ENCODE measurements around the gene NR4A3. TPM values are rescaled to one million over a fixed set of nuclear protein-coding genes. Genes with fewer than 3 reads are reported as not detected.
"Not testable (repeated sequence)": the region's sequence is repeated elsewhere in the genome, so short reads cannot be mapped to it uniquely, and the experiment has no call there.

The NR4A3 gene
- total RNA-seq, 2 experiments from 2014 or later: 3.6 to 20.4 TPM

DNA sequence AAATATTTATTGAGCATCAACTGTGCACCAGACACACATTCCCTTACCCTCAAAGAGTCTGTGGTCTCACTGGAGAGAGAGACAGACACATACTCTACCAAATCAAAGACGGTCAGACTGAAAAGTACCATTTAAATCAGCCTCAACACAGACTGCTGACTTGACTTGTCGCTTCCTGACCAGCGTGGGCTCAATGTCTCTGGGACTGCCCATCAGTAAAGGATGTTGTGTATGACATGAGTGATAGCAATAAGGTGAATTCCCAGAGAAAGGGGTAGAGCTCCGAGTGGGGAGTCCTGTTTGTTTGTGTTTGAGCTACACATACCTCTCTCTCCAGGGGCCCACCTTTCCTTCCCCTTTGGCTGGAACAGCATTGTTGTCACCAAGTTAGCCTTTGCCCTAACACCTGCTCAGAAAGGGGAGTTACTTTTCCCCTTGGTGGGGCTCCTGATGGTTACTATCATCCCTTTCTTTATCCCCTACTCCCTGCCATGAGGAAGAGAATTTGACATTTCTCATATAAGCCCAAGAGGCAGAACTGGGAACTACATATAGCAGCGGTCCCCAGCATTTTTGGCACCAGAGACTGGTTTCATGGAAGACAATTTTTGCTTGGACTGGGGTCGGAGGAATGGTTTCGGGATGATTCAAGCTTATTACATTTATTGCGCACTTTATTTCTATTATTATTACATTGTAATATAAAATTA, 33.9 kb downstream of the NR4A3 start:
- CTCF ChIA-PET: interaction anchor here (1.3 to 2.1 kb wide), 3 partner anchors 10 to 52 kb away, joined by 3 to 6 read pairs (median 5); partner anchors contain the start of gene STX17
- no peak for ATAC-seq
- peaks cover 4% of the 10 kb centered on the region for H3K9me3 Mint-ChIP-seq (ENCODE audit: low read depth)
- H3K4me1 Mint-ChIP-seq: peaks cover 33% of the 10 kb centered on the region
- peaks cover 20% of the 10 kb centered on the region for H3K36me3 Mint-ChIP-seq
- no peak for DNase-seq
- H3K27ac Mint-ChIP-seq: no peak overlapping the region
- H3K4me3 Mint-ChIP-seq: no peak overlapping the region
- H3K27me3 Mint-ChIP-seq: no peaks in the 10 kb centered on the region

DNA sequence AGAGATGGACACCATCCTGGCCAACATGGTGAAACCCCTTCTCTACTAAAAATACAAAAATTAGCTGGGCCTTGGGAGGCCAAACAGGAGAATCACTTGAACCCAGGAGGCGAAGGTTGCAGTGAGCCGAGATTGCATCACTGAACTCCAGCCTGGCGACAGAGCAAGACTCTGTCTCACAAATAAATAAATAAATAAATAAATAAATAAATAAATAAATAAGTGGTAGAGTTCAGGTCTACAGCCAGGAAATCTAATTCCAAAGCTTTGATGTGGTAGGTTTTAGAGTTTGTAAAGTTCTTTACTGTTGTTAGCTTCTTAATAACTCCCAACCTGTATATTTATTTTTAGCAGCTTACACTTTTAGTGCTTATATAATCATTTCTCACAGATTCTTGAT, 35.9 kb downstream of the NR4A3 start:
- ATAC-seq; H3K9me3 Mint-ChIP-seq (ENCODE audit: low read depth); DNase-seq; H3K27ac Mint-ChIP-seq; H3K4me3 Mint-ChIP-seq; H3K27me3 Mint-ChIP-seq: not testable (repeated sequence)
- peaks cover 13% of the 10 kb centered on the region for H3K4me1 Mint-ChIP-seq
- CTCF ChIA-PET: interaction anchor here (0.9 to 2.3 kb wide), 3 partner anchors 17 to 33 kb away, joined by 3 to 4 read pairs (median 4); no protein-coding TSS in a partner anchor
- peaks cover 14% of the 10 kb centered on the region for H3K36me3 Mint-ChIP-seq

DNA sequence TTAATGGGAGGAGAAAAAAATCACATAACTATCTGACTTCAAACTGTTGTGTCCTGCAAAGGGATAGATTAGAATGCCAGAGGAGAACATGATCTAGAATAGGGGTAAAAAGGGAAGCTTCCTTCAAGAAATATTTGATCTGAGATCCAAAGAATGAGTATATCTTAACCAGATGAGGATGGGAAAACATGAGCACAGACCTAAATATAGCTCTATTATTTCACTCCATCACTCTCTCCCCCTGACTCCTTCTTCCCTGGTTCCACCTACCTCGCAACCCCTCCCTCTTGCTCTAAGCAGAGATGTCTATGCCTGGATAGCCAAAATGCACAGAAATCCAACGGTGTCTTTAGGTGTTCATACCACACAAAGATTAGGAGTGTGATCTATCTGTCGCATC, 36.4 kb downstream of the NR4A3 start:
- Mint-ChIP-seq H3K36me3 (peaks cover 11% of the 10 kb centered on the region), H3K27me3 (no peaks in the 10 kb centered on the region), H3K4me3 (no peak overlapping the region), H3K4me1 (peaks cover 8% of the 10 kb centered on the region), H3K9me3 (ENCODE audit: low read depth) (no peaks in the 10 kb centered on the region), H3K27ac (no peak overlapping the region)
- CTCF ChIA-PET: interaction anchor here (0.9 to 2.3 kb wide), 4 partner anchors 16 to 34 kb away, joined by 3 to 4 read pairs (median 4); no protein-coding TSS in a partner anchor
- no peak for DNase-seq
- ATAC-seq: no peak

DNA sequence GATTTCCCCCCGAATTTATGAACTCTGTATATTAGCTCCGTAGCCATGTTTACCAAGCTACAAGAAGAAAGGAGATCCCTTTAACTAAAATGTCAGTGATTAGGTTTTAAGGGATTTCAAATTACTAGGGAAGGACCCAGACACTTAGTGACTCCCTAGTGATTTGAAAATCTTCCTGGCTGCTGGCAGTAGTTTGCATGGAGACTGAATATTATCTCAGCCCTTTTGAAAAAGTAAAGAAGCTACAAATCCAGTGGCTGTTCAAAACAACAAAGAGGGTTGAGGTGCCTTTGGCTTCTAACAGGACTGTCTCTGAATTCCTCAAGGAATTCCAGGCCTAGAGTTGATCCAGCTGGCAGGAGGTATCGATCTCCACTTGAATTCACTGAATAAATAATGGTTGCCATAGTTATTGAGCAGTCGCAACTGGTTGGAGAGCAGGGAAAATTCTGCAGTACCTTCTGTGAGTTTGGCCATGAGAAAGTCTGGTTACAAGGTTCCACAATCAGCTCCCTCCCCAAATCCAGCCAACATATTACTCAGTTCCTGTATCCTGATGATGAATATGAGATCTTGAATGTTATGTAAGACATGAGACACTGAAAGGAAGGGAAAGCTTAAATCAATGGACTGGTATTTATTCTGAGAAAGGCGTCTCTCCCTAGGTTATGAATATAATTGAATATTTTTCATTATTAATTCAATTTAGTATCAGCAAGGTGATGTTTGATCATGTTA, 37.7 kb downstream of the NR4A3 start:
- CTCF ChIA-PET: interaction anchor here (1.1 to 1.6 kb wide), 3 partner anchors 10 to 35 kb away, joined by 3 to 4 read pairs (median 3); no protein-coding TSS in a partner anchor
- DNase-seq: no peak
- no peak for ATAC-seq
- H3K27ac Mint-ChIP-seq: no peak overlapping the region
- H3K4me3 Mint-ChIP-seq: no peak overlapping the region
- no peaks in the 10 kb centered on the region for H3K27me3 Mint-ChIP-seq
- H3K9me3 Mint-ChIP-seq (ENCODE audit: low read depth): no peaks in the 10 kb centered on the region
- peaks cover 8% of the 10 kb centered on the region for H3K4me1 Mint-ChIP-seq
- peaks cover 11% of the 10 kb centered on the region for H3K36me3 Mint-ChIP-seq

DNA sequence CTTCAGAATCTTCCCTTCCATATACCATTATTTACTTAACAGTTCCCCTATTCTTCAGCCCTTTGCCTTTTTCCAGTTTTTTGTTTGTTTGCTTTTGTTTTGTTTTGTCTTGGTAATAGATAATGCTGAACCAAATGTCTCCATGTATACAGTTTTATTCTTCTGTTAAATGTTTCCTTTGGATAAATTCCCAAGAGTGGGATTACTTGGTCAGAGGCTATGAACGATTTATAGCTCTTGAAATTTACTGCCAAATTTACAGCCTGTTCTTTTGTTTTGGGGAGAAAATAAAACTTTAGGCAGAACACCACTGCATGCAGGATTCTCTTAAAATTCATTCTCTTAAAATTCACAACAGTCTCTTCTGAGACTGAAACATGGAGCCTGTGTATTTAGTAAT, 38.6 kb downstream of the NR4A3 start:
- DNase-seq: no peak
- H3K4me3 Mint-ChIP-seq: no peak overlapping the region
- CTCF ChIA-PET: interaction anchor here (0.8 kb wide), 1 partner anchor 36 kb away, joined by 3 read pairs; no protein-coding TSS in a partner anchor

DNA sequence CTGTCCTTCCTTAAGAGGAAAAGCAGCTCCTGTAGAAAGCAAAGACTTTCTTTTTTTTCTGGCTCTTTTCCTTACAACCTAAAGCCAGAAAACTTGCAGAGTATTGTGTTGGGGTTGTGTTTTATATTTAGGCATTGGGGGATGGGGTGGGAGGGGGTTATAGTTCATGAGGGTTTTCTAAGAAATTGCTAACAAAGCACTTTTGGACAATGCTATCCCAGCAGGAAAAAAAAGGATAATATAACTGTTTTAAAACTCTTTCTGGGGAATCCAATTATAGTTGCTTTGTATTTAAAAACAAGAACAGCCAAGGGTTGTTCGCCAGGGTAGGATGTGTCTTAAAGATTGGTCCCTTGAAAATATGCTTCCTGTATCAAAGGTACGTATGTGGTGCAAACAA, 42.3 kb downstream of the NR4A3 start:
- H3K27ac Mint-ChIP-seq: no peak overlapping the region
- H3K27me3 Mint-ChIP-seq: no peaks in the 10 kb centered on the region
- H3K4me1 Mint-ChIP-seq: peaks cover 23% of the 10 kb centered on the region
- no peak overlapping the region for H3K4me3 Mint-ChIP-seq
- no peaks in the 10 kb centered on the region for H3K9me3 Mint-ChIP-seq (ENCODE audit: low read depth)
- H3K36me3 Mint-ChIP-seq: peaks cover 5% of the 10 kb centered on the region
- ATAC-seq (no peak), DNase-seq (no peak)
- CTCF ChIA-PET: interaction anchor here (0.8 kb wide), 1 partner anchor 38 kb away, joined by 6 read pairs; no protein-coding TSS in a partner anchor

More for the DNA sequence above, 38.6 kb downstream of the NR4A3 start:
- no peak for ATAC-seq
- H3K27ac Mint-ChIP-seq: no peak overlapping the region
- H3K9me3 Mint-ChIP-seq (ENCODE audit: low read depth): no peaks in the 10 kb centered on the region
- H3K36me3 Mint-ChIP-seq: peaks cover 8% of the 10 kb centered on the region
- H3K4me1 Mint-ChIP-seq: peaks cover 5% of the 10 kb centered on the region
- H3K27me3 Mint-ChIP-seq: no peaks in the 10 kb centered on the region

DNA sequence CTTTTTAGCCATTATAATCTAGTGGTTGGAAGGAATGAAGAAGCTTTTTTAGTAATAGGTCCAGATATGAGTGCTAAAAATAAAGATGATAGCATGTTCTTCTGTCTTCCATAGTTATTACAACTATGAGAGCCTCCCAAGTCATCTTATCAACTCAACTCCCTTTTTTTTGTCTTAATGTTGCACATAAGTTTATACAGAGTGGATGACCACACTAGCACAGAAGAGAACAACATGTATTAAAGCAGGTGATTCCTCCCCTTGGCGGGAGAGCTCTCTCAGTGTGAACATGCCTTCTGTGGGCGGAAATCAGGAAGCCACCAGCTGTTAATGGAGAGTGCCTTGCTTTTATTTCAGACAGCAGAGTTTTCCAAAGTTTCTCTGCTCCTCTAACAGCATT, 44.7 kb downstream of the NR4A3 start:
- DNase-seq: no peak
- peaks cover 2% of the 10 kb centered on the region for H3K27me3 Mint-ChIP-seq
- H3K4me1 Mint-ChIP-seq: peaks cover 33% of the 10 kb centered on the region
- CTCF ChIA-PET: interaction anchor here (1.0 kb wide), 2 partner anchors 11 to 41 kb away, joined by 3 read pairs; no protein-coding TSS in a partner anchor
- H3K27ac Mint-ChIP-seq: no peak overlapping the region
- no peak for ATAC-seq
- no peaks in the 10 kb centered on the region for H3K9me3 Mint-ChIP-seq (ENCODE audit: low read depth)
- no peak overlapping the region for H3K4me3 Mint-ChIP-seq
- H3K36me3 Mint-ChIP-seq: peaks cover 3% of the 10 kb centered on the region

DNA sequence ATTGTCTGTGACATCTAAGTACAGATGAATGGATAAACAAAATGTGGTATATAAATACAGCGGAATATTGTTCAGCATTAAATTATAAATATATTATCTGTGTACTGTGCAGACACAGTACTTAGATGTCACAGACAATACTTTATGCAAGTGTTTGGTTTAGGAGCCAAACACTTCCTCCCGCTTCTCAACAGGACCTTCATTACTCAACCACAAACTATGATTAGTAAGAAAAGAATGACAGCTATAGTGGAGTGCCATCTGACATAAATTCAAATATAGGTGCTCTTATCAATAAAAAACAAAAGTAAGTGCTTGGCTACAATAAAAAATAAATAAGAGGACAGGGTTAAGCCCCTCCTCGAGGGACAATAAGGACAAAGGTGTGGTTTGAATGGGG, 45.9 kb downstream of the NR4A3 start:
- H3K27me3 Mint-ChIP-seq: peaks cover 2% of the 10 kb centered on the region
- no peak overlapping the region for H3K4me3 Mint-ChIP-seq
- H3K27ac Mint-ChIP-seq: peak overlapping the region; percentile 67
- H3K36me3 Mint-ChIP-seq: peaks cover 3% of the 10 kb centered on the region
- DNase-seq (no peak), ATAC-seq (peak; percentile 63)
- H3K9me3 Mint-ChIP-seq (ENCODE audit: low read depth): no peaks in the 10 kb centered on the region
- CTCF ChIA-PET: interaction anchor here (1.5 to 2.2 kb wide), 2 partner anchors 16 to 683 kb away, joined by 3 to 7 read pairs; no protein-coding TSS in a partner anchor
- H3K4me1 Mint-ChIP-seq: peaks cover 33% of the 10 kb centered on the region

DNA sequence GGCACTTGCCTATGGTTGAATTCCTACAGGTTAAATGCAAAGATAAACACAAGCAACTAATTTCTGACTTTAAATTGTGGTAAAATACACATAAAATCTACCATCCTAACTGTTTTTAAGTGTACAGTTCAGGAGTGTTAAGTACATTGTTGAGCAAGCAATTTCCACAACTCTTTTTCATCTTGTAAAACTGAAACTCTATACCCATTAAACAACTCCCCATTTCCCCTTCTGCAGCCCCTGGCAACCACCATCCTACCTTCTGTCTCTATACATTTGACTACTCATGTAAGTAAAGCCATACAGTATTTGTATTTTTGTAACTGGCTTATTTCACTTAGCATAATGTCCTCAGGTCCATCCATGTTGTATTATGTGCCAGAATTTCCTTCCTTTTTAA, 46.3 kb downstream of the NR4A3 start:
- CTCF ChIA-PET: interaction anchor here (1.5 to 2.2 kb wide), 2 partner anchors 17 to 684 kb away, joined by 3 to 7 read pairs; no protein-coding TSS in a partner anchor
- Mint-ChIP-seq H3K36me3 (peaks cover 2% of the 10 kb centered on the region), H3K4me3 (peak overlapping the region; percentile 24), H3K9me3 (ENCODE audit: low read depth) (no peaks in the 10 kb centered on the region), H3K4me1 (peaks cover 33% of the 10 kb centered on the region), H3K27me3 (peaks cover 2% of the 10 kb centered on the region), H3K27ac (peak overlapping the region; percentile 67)
- peak; percentile 69 for ATAC-seq
- DNase-seq: peak; percentile 57

DNA sequence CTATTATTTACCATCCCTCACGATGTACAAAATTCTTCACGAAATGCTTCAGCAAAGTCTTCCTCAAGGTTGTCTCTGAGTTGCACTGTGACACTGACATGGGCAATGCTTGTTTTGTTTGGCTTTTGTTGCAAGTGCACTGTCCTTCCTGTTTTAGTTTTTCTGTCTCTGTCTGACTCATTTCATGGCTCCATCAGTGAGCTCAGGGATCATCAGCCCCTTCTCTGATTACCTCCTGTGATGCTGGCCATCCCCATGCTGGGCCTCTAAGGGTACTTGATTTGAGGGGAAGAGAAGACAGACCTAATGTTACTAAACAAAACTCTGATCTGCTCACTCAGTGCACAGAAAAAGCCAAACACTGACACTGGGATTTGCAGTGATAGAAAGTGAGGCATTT, 47.2 kb downstream of the NR4A3 start:
- CTCF ChIA-PET: interaction anchor here (1.0 to 2.2 kb wide), 5 partner anchors 10 to 685 kb away, joined by 3 to 7 read pairs (median 3); no protein-coding TSS in a partner anchor
- Mint-ChIP-seq H3K27me3 (peaks cover 2% of the 10 kb centered on the region), H3K36me3 (peaks cover 2% of the 10 kb centered on the region), H3K4me3 (peak overlapping the region; percentile 24), H3K4me1 (peaks cover 35% of the 10 kb centered on the region), H3K27ac (peak overlapping the region; percentile 67), H3K9me3 (ENCODE audit: low read depth) (no peaks in the 10 kb centered on the region)
- peak; percentile 77 for ATAC-seq
- DNase-seq: peak; percentile 58

DNA sequence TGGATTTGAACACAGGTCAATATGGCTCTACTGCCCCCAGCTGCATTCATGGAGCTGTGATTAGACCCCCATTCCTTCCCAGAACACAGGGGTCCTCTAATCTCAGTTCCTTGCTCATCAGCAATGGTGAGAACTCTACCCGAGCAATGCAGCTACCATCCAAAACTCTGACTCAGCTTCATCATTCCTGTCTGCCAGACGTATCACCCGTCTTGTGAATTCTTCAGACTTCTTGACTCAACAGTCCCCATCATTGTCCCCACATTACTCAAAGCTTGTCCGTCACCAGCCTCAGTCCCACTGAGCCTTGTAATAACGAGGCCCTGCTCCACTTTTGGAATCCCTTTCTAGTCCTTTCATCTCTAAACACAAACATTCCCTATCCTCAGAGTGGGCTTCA, 48.4 kb downstream of the NR4A3 start:
- no peak for DNase-seq
- peaks cover 5% of the 10 kb centered on the region for H3K27me3 Mint-ChIP-seq
- H3K4me1 Mint-ChIP-seq: peaks cover 36% of the 10 kb centered on the region
- no peak overlapping the region for H3K4me3 Mint-ChIP-seq
- no peak for ATAC-seq
- CTCF ChIA-PET: interaction anchor here (2.1 kb wide), 1 partner anchor 45 kb away, joined by 7 read pairs; no protein-coding TSS in a partner anchor
- H3K9me3 Mint-ChIP-seq (ENCODE audit: low read depth): no peaks in the 10 kb centered on the region
- peaks cover 2% of the 10 kb centered on the region for H3K36me3 Mint-ChIP-seq
- no peak overlapping the region for H3K27ac Mint-ChIP-seq

DNA sequence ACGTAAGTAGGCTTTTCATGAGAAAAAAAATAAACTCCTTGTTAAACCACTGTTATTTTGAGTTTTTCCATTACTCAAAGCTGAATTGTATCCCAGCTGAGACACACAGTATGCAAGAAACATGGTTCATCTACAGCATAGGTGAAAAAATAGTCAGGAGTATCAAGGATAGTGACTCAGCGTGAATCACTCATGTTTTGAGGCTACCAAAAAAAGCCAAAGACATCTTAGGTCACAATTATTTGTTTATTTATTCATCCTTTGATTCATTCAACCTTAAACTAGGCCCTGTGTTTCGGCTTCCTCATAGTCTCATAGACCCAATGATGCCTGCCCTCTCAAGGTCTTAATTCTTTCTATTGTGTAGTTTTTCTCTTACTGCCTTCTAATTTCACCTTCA, 51.8 kb downstream of the NR4A3 start:
- Mint-ChIP-seq H3K36me3 (peaks cover 6% of the 10 kb centered on the region), H3K27me3 (peaks cover 8% of the 10 kb centered on the region), H3K4me3 (no peak overlapping the region), H3K9me3 (ENCODE audit: low read depth) (peaks cover 4% of the 10 kb centered on the region), H3K27ac (no peak overlapping the region), H3K4me1 (peaks cover 17% of the 10 kb centered on the region)
- ATAC-seq (peak; percentile 32), DNase-seq (no peak)
- CTCF ChIA-PET: interaction anchor here (1.1 kb wide), 1 partner anchor 16 kb away, joined by 4 read pairs; no protein-coding TSS in a partner anchor

DNA sequence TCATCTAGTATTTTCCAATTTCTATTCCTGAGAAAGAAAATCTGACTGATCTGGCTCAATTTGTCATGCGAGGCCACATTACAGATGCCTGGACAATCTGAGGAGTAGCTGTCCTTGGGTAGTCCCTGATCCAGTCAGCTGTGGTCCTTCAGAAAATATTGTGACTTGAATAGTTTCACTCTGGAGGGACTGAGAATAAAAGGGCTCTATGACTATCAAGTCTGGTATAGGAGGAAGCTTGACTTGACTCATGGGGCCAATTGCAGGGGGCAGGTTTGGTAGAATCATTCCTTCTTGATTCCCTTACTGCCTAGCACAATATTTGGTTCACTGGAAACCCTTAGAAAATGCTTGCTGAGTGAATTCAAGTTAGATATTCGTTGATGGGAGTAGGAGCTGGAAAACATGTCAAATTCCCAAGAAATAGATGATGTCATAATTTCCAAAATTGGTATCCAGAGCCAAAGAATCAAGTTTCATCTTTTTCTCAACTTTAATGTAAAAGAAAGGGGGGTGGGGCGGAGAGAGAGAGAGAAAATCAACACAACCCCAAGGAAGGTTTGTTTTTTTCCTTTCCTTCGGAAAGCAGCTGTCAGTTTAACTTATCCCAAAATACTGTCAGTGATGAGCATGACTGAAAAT, 52.4 kb downstream of the NR4A3 start:
- no peak for ATAC-seq
- Mint-ChIP-seq H3K27me3 (peaks cover 8% of the 10 kb centered on the region), H3K9me3 (ENCODE audit: low read depth) (peaks cover 4% of the 10 kb centered on the region), H3K4me1 (peaks cover 12% of the 10 kb centered on the region), H3K27ac (no peak overlapping the region), H3K36me3 (peaks cover 6% of the 10 kb centered on the region), H3K4me3 (no peak overlapping the region)
- CTCF ChIA-PET: interaction anchor here (1.1 kb wide), 1 partner anchor 17 kb away, joined by 4 read pairs; no protein-coding TSS in a partner anchor
- DNase-seq: no peak

Measured in activated CD8-positive, alpha-beta memory T cell treated with anti-CD3 and anti-CD28 coated beads, Interleukin-2, amount 10 ng/mL, durations not matched to agents 7 days and 5 days (primary cell).